Kidney epithelial cell (primary cell): Measurements from ENCODE around the gene LAMA5. TPM values are rescaled to one million over a fixed set of nuclear protein-coding genes. Genes with fewer than 3 reads are reported as not detected.

ENCODE experiments used
- DNase-seq: peaks from one replicate; pipeline ENCODE4 v3.0.0-alpha.2; 2010; ENCODE audit warnings: low read depth
- H3K27me3 ChIP-seq: 2 replicates; pipeline ENCODE4 v1.6.0; 2011; ENCODE audit warnings: low read length; ENCODE audit not compliant: control insufficient read depth, insufficient read depth
- H3K36me3 ChIP-seq: 2 replicates; pipeline ENCODE4 v1.5.1; 2011; ENCODE audit warnings: low read length; ENCODE audit not compliant: control insufficient read depth, insufficient read depth
- H3K4me3 ChIP-seq: 2 replicates; pipeline ENCODE4 v1.5.1; 2011; ENCODE audit warnings: low read depth, mild to moderate bottlenecking, control low read depth, low read length
- CTCF ChIP-seq: IDR thresholded peaks from 2 replicates; pipeline ENCODE4 v1.5.1; 2011; ENCODE audit warnings: mild to moderate bottlenecking, moderate library complexity, low read length, control low read depth, inconsistent platforms; ENCODE audit not compliant: insufficient read depth, poor library complexity, severe bottlenecking
- total RNA-seq: library from RNA; depleted of rRNA; stranded (reverse); fragments of >200 nt; gene quantifications from 2 replicates; pipeline ENCODE4 v1.2.3, GENCODE V29; 2015

The LAMA5 gene
- total RNA-seq, 1 donor from 2014 or later, result 359 TPM

GRCh38 chr20:62326959-62327725 lies 40.0 kb downstream of the LAMA5 start:
- H3K36me3 ChIP-seq, result peaks cover 15% of the 10 kb centered on the region

GRCh38 chr20:62326559-62326958 lies 40.6 kb downstream of the LAMA5 start:
- no peak overlapping the region for H3K4me3 ChIP-seq
- no peak for DNase-seq
- peaks cover 17% of the 10 kb centered on the region for H3K36me3 ChIP-seq
- no peaks in the 10 kb centered on the region for H3K27me3 ChIP-seq
- no peak for TF ChIP-seq CTCF

More at GRCh38 chr20:62326959-62327725, 40.0 kb downstream of the LAMA5 start:
- TF ChIP-seq CTCF, result no peak
- Histone ChIP-seq H3K4me3 (no peak overlapping the region), H3K27me3 (no peaks in the 10 kb centered on the region)
- no peak for DNase-seq

GRCh38 chr20:62325172-62325905 lies 41.8 kb downstream of the LAMA5 start:
- Histone ChIP-seq H3K4me3 (no peak overlapping the region), H3K27me3 (no peaks in the 10 kb centered on the region), H3K36me3 (peaks cover 18% of the 10 kb centered on the region)
- TF ChIP-seq CTCF, result no peak
- no peak for DNase-seq

GRCh38 chr20:62323980-62324906 lies 42.9 kb downstream of the LAMA5 start:
- TF ChIP-seq CTCF, result no peak
- Histone ChIP-seq H3K4me3 (no peak overlapping the region), H3K27me3 (no peaks in the 10 kb centered on the region), H3K36me3 (peaks cover 15% of the 10 kb centered on the region)
- no peak for DNase-seq

GRCh38 chr20:62323146-62323979 lies 43.7 kb downstream of the LAMA5 start:
- Histone ChIP-seq H3K27me3 (no peaks in the 10 kb centered on the region), H3K36me3 (peaks cover 15% of the 10 kb centered on the region), H3K4me3 (no peak overlapping the region)
- no peak for TF ChIP-seq CTCF
- DNase-seq, result no peak
